ENCODE measurements around the gene SCUBE3.

The SCUBE3 gene

GRCh38 chr6:35173044-35173426 is 40.7 kb upstream of the SCUBE3 start:
- Histone ChIP-seq H3K4me1 (ENCODE audit: control insufficient read depth, insufficient read depth, low read length, poor library complexity, severe bottlenecking) (no peaks in the 10 kb centered on the region), H3K36me3 (ENCODE audit: control insufficient read depth, insufficient read depth, low read length) (no peaks in the 10 kb centered on the region), H3K27me3 (replicated peaks; ENCODE audit: control insufficient read depth, insufficient read depth, low read length, poor library complexity, severe bottlenecking) (no peaks in the 10 kb centered on the region), H3K4me3 (ENCODE audit: insufficient read depth, low read depth, low read length, poor library complexity, severe bottlenecking) (no peak overlapping the region), H3K27ac (ENCODE audit: insufficient read depth, low read length, poor library complexity, severe bottlenecking) (no peak overlapping the region), H3K9me3 (ENCODE audit: control insufficient read depth, low read length) (no peaks in the 10 kb centered on the region)
- DNase-seq, result no peak

DNA sequence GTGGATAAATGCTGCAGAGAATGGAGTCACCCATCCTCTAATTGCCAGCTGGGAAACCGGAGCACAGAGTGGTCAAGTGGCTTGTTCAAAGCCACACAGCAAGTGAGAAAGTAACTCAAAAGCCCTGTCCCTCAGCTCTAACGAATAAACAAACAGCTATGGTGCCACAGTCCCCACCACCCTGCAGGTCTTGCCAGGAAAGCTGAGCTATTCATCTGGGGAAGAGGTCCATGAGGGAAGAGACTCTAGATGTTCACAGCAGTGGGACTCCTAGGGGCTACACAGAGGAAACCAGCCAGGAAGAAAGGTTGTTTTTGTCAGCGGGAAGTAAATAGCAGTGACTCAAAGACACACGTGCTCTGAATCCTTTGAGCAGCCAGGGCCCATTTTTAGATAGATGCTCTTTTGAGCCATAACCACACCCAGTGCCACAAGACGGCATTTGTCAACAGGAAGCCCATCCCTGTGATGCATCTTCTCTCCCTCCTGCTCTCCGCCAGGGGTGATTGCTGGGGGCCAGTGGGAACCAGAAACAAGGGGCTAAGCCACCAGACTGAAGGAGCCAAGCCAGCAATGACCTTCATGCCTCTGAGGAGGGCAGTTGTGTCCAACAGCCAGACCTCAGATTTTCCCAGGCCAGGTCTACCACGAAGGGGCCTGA is 40.2 kb upstream of the SCUBE3 start:
- no peak overlapping the region for H3K27ac ChIP-seq (ENCODE audit: insufficient read depth, low read length, poor library complexity, severe bottlenecking)
- H3K9me3 ChIP-seq (ENCODE audit: control insufficient read depth, low read length), result no peaks in the 10 kb centered on the region
- DNase-seq, result no peak

DNA sequence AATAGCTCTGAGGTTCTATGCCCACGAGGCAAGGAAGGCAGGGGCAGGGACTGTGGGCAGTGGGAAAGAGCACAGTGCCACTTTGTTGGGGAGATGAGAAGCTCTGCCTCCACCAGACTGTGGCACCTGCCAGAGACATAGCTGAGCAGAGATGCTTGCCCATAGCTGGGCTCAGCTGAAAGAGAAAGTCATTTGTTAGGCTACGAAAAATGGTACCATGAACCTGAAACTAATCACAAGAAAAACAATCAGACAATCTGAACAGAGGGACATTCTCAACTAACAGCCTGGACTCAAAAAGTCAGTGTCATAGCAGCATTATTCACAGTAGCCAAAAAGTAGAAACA is 39.7 kb upstream of the SCUBE3 start:
- no peaks in the 10 kb centered on the region for H3K4me1 ChIP-seq (ENCODE audit: control insufficient read depth, insufficient read depth, low read length, poor library complexity, severe bottlenecking)

More for the DNA sequence above, 40.2 kb upstream of the SCUBE3 start:
- Histone ChIP-seq H3K36me3 (ENCODE audit: control insufficient read depth, insufficient read depth, low read length) (no peaks in the 10 kb centered on the region), H3K4me3 (ENCODE audit: insufficient read depth, low read depth, low read length, poor library complexity, severe bottlenecking) (no peak overlapping the region), H3K27me3 (replicated peaks; ENCODE audit: control insufficient read depth, insufficient read depth, low read length, poor library complexity, severe bottlenecking) (no peaks in the 10 kb centered on the region), H3K4me1 (ENCODE audit: control insufficient read depth, insufficient read depth, low read length, poor library complexity, severe bottlenecking) (no peaks in the 10 kb centered on the region)

GRCh38 chr6:35174501-35174900 is 39.3 kb upstream of the SCUBE3 start:
- H3K9me3 ChIP-seq (ENCODE audit: control insufficient read depth, low read length), result no peaks in the 10 kb centered on the region
- no peaks in the 10 kb centered on the region for H3K27me3 ChIP-seq (replicated peaks; ENCODE audit: control insufficient read depth, insufficient read depth, low read length, poor library complexity, severe bottlenecking)
- H3K27ac ChIP-seq (ENCODE audit: insufficient read depth, low read length, poor library complexity, severe bottlenecking), result no peak overlapping the region
- DNase-seq, result no peak
- H3K36me3 ChIP-seq (ENCODE audit: control insufficient read depth, insufficient read depth, low read length), result no peaks in the 10 kb centered on the region
- H3K4me1 ChIP-seq (ENCODE audit: control insufficient read depth, insufficient read depth, low read length, poor library complexity, severe bottlenecking), result no peaks in the 10 kb centered on the region
- H3K4me3 ChIP-seq (ENCODE audit: insufficient read depth, low read depth, low read length, poor library complexity, severe bottlenecking), result no peak overlapping the region

More for the DNA sequence above, 39.7 kb upstream of the SCUBE3 start:
- H3K4me3 ChIP-seq (ENCODE audit: insufficient read depth, low read depth, low read length, poor library complexity, severe bottlenecking), result no peak overlapping the region
- no peaks in the 10 kb centered on the region for H3K36me3 ChIP-seq (ENCODE audit: control insufficient read depth, insufficient read depth, low read length)
- no peaks in the 10 kb centered on the region for H3K27me3 ChIP-seq (replicated peaks; ENCODE audit: control insufficient read depth, insufficient read depth, low read length, poor library complexity, severe bottlenecking)
- no peak for DNase-seq
- H3K27ac ChIP-seq (ENCODE audit: insufficient read depth, low read length, poor library complexity, severe bottlenecking), result no peak overlapping the region
- H3K9me3 ChIP-seq (ENCODE audit: control insufficient read depth, low read length), result no peaks in the 10 kb centered on the region

DNA sequence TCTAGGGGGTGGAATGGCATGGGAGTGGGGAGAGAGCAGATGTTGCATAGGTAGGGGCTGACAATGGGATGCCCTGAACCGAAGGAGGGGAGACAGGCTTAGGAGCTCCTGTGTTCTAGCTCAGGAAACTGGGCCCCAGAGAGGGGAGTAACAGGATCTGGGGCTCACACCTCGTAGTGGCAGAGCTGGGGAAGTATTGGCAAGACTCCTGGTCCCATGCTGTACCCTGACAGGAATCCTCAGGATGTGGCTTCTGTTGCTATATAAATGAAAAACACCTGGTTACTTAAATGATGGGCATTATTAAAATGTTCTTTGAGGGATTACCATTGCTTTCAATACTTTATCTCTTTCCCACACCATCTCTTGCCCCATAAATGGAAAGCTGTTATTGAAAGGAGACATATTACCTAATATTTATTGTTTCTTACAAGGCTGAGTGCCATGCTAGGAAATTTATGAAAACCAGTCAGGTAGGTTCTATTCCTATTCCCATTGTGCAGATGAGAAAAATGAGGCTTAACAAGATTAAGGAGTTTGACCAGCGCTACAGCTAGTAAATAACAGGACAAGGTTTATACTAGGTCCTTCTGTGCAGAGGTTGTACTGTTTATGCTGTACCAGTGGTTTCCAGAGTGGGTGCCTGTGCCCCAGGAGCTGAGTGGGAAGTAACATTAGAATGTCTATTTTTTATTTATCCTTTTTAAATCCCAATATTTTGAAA is 37.3 kb upstream of the SCUBE3 start:
- Histone ChIP-seq H3K27ac (ENCODE audit: insufficient read depth, low read length, poor library complexity, severe bottlenecking) (no peak overlapping the region), H3K4me1 (ENCODE audit: control insufficient read depth, insufficient read depth, low read length, poor library complexity, severe bottlenecking) (no peaks in the 10 kb centered on the region), H3K27me3 (replicated peaks; ENCODE audit: control insufficient read depth, insufficient read depth, low read length, poor library complexity, severe bottlenecking) (no peaks in the 10 kb centered on the region), H3K9me3 (ENCODE audit: control insufficient read depth, low read length) (no peaks in the 10 kb centered on the region), H3K36me3 (ENCODE audit: control insufficient read depth, insufficient read depth, low read length) (no peaks in the 10 kb centered on the region), H3K4me3 (ENCODE audit: insufficient read depth, low read depth, low read length, poor library complexity, severe bottlenecking) (no peak overlapping the region)
- DNase-seq, result no peak

DNA sequence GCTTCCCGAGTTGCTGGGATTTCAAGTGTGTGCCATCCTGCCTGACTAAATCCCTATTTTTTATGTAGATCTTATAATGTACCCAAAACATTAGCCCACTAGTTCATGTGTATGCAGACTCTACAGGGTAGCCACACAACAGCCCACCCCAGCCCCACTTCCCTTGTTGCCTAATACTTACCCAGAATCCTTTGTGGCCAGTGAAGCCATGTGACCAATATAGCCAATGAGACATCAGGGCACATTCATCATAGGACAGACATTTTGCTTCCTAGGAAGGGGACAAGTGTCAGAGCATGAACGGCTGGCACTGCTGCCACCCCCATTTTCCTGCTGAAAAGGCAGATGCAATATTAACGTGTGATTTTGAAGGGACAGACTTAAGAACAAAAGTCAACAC is 36.6 kb upstream of the SCUBE3 start:
- no peaks in the 10 kb centered on the region for H3K4me1 ChIP-seq (ENCODE audit: control insufficient read depth, insufficient read depth, low read length, poor library complexity, severe bottlenecking)
- DNase-seq, result no peak
- no peaks in the 10 kb centered on the region for H3K27me3 ChIP-seq (replicated peaks; ENCODE audit: control insufficient read depth, insufficient read depth, low read length, poor library complexity, severe bottlenecking)
- H3K27ac ChIP-seq (ENCODE audit: insufficient read depth, low read length, poor library complexity, severe bottlenecking), result no peak overlapping the region
- no peaks in the 10 kb centered on the region for H3K36me3 ChIP-seq (ENCODE audit: control insufficient read depth, insufficient read depth, low read length)
- no peaks in the 10 kb centered on the region for H3K9me3 ChIP-seq (ENCODE audit: control insufficient read depth, low read length)
- no peak overlapping the region for H3K4me3 ChIP-seq (ENCODE audit: insufficient read depth, low read depth, low read length, poor library complexity, severe bottlenecking)

GRCh38 chr6:35177596-35177995 is 36.2 kb upstream of the SCUBE3 start:
- H3K27ac ChIP-seq (ENCODE audit: insufficient read depth, low read length, poor library complexity, severe bottlenecking), result no peak overlapping the region

GRCh38 chr6:35178012-35178411 is 35.7 kb upstream of the SCUBE3 start:
- Histone ChIP-seq H3K36me3 (ENCODE audit: control insufficient read depth, insufficient read depth, low read length) (no peaks in the 10 kb centered on the region), H3K27ac (ENCODE audit: insufficient read depth, low read length, poor library complexity, severe bottlenecking) (no peak overlapping the region), H3K9me3 (ENCODE audit: control insufficient read depth, low read length) (no peaks in the 10 kb centered on the region), H3K4me3 (ENCODE audit: insufficient read depth, low read depth, low read length, poor library complexity, severe bottlenecking) (no peak overlapping the region), H3K4me1 (ENCODE audit: control insufficient read depth, insufficient read depth, low read length, poor library complexity, severe bottlenecking) (no peaks in the 10 kb centered on the region), H3K27me3 (replicated peaks; ENCODE audit: control insufficient read depth, insufficient read depth, low read length, poor library complexity, severe bottlenecking) (no peaks in the 10 kb centered on the region)
- DNase-seq, result no peak

More at GRCh38 chr6:35177596-35177995, 36.2 kb upstream of the SCUBE3 start:
- Histone ChIP-seq H3K27me3 (replicated peaks; ENCODE audit: control insufficient read depth, insufficient read depth, low read length, poor library complexity, severe bottlenecking) (no peaks in the 10 kb centered on the region), H3K4me1 (ENCODE audit: control insufficient read depth, insufficient read depth, low read length, poor library complexity, severe bottlenecking) (no peaks in the 10 kb centered on the region), H3K9me3 (ENCODE audit: control insufficient read depth, low read length) (no peaks in the 10 kb centered on the region), H3K36me3 (ENCODE audit: control insufficient read depth, insufficient read depth, low read length) (no peaks in the 10 kb centered on the region), H3K4me3 (ENCODE audit: insufficient read depth, low read depth, low read length, poor library complexity, severe bottlenecking) (no peak overlapping the region)
- no peak for DNase-seq

GRCh38 chr6:35178932-35179832 is 34.6 kb upstream of the SCUBE3 start:
- no peak for DNase-seq
- no peaks in the 10 kb centered on the region for H3K4me1 ChIP-seq (ENCODE audit: control insufficient read depth, insufficient read depth, low read length, poor library complexity, severe bottlenecking)
- no peaks in the 10 kb centered on the region for H3K27me3 ChIP-seq (replicated peaks; ENCODE audit: control insufficient read depth, insufficient read depth, low read length, poor library complexity, severe bottlenecking)
- no peak overlapping the region for H3K27ac ChIP-seq (ENCODE audit: insufficient read depth, low read length, poor library complexity, severe bottlenecking)
- H3K36me3 ChIP-seq (ENCODE audit: control insufficient read depth, insufficient read depth, low read length), result no peaks in the 10 kb centered on the region
- no peaks in the 10 kb centered on the region for H3K9me3 ChIP-seq (ENCODE audit: control insufficient read depth, low read length)
- H3K4me3 ChIP-seq (ENCODE audit: insufficient read depth, low read depth, low read length, poor library complexity, severe bottlenecking), result no peak overlapping the region
